ENCODE data around the gene CARS1.

DNA sequence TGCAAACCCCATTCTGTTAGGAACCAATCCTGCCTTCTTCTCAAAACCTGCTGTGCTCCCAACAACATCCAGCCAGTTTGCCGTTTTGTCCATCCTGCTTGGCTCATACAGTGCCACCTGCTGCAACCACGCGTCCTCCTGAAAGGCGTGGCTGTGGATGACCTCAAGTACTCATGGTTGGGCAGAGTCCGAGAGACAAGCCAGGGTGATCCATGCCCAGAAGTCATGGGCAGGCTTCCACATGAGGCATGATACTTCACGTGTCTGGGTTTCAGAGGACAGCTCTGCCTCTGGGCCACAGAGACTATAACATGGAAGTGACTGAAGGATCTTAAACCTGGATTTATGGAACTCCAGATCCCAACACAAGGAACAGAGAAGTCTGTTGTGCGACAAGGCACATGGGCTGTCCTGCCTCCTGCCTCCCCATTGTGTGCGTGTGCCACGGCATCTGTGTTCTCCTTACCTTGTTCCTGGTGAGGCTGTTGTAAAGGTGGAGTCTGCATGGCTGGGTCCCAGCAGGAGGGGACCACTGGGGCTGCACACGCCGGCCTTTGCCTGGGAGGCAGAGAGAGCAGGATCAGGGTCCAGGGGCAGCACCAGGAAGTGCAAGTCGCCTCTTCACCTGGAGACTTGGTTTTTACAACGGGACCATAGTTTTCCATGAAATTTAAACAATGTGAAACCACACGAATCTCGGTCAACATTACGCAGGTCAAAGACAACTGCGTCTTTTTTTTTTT lies 15.4 kb downstream of the CARS1 start:
- TF ChIP-seq, protein P1, sequence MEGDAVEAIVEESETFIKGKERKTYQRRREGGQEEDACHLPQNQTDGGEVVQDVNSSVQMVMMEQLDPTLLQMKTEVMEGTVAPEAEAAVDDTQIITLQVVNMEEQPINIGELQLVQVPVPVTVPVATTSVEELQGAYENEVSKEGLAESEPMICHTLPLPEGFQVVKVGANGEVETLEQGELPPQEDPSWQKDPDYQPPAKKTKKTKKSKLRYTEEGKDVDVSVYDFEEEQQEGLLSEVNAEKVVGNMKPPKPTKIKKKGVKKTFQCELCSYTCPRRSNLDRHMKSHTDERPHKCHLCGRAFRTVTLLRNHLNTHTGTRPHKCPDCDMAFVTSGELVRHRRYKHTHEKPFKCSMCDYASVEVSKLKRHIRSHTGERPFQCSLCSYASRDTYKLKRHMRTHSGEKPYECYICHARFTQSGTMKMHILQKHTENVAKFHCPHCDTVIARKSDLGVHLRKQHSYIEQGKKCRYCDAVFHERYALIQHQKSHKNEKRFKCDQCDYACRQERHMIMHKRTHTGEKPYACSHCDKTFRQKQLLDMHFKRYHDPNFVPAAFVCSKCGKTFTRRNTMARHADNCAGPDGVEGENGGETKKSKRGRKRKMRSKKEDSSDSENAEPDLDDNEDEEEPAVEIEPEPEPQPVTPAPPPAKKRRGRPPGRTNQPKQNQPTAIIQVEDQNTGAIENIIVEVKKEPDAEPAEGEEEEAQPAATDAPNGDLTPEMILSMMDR (IDR thresholded peaks at IDR 0.05) = no peak
- TF ChIP-seq POLR2A (IDR thresholded peaks at IDR 0.05) (no peak), EP300 (IDR thresholded peaks at IDR 0.05) (no peak)

Measured in tibial nerve (tissue), 4 donors.